Measurements from ENCODE around the gene ZNF274.
A peak's percentile ranks its signal among the peaks of the same experiment; 100 is the strongest.
"Not testable (repeated sequence)": the region's sequence is repeated elsewhere in the genome, so short reads cannot be mapped to it uniquely, and the experiment has no call there.

Gene ZNF274

DNA sequence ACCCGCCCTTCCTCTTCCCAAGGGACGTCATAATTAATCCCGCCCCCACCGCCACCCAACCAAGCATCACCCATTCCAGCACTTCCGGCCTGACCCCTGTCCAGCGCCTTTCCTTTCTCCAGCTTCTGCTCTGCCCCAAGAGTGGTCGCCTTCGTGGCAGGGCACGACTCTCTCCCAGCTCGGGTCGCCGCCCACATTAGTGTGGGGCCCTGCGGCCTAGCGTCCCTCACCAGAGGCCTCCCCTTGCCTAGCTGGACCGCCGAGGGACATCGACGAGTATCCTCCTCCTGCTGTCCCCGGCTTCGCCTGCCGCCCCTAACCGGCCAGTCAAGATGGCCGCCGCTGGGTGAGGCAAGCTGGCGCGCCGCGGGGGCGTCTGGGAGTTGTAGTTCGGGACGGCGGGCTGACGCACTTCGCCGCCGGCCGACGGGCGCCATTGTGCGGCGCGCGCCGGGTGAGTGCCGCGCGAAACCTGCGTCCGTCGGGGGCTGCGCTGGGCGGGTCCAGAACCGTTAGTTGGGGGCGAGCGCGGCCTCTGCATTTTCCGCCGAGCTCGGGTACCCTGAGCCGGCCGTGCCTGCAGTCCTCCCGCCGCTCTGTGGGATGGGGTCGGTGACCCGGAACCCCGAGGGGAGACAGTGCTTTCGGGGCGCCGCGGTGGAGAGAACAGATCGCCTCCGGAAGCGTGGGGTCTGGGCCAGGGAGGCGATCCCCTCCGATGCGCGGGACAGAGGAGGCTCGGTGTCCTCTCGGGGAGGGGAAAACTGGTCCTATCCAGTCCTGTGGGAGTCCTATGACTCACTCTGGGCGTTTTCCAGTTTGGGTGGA lies at the start of gene ZNF274:
TSS of gene ZNF274 (plus strand) at position 73 of the 828 bp plus-strand sequence. CDS start 905 bp downstream, outside the sequence.
- peak; percentile 81 for DNase-seq (ENCODE audit: low read depth, low spot score)
- H3K27ac ChIP-seq, result peak within 1 kb of the TSS; percentile 99

DNA sequence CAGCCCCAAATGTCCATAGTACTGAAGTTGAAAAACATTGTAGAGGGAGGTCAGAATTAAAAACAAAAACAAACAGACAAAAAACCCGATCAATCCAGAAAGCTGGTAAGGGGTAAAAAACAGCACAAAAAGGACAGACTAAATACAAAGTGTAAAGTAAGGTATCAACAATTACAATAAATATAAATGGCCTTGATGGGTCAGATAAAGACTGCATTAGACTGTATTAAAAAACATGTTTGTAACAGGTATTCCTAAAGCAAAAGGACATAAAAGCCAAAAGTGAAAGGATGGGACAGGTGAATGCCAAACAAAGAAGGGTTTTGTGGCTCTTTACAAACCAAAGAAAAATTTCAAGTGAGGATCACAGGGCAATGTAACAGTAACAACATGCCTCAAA lies 48.6 kb upstream of the ZNF274 start:
- no peak for DNase-seq (ENCODE audit: low read depth, low spot score)
- no peak overlapping the region for H3K27ac ChIP-seq

DNA sequence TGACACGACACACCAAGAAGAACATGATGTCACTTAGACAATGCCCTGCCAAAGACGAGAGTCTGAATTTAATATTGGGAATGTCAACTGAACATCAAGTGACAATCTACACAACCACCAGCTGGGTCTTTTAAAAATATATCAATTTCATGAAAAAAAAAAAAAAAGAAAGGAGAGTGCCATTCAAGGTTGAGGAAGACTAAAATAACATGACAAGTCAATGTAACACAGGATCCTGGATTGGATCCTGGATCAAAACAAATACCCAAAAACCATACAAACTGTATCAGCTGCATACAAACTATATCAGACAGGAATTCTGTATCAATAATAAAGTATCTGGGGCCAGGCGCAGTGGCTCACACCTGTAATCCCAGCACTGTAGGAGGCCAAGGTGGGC lies 37.0 kb upstream of the ZNF274 start:
- H3K27ac ChIP-seq, result no peak overlapping the region
- no peak for DNase-seq (ENCODE audit: low read depth, low spot score)

DNA sequence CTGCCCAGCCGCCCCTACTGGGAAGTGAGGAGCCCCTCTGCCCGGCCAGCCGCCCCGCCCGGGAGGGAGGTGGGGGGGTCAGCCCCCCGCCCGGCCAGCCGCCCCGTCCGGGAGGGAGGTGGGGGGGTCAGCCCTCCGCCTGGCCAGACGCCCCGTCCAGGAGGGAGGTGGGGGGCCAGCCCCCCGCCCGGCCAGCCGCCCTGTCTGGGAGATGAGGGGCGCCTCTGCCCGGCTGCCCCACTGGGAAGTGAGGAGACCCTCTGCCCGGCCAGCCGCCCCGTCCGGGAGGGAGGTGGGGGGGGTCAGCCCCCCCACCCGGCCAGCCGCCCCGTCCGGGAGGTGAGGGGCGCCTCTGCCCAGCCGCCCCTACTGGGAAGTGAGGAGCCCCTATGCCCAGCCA lies 35.4 kb upstream of the ZNF274 start:
- not testable (repeated sequence) for H3K27ac ChIP-seq; DNase-seq (ENCODE audit: low read depth, low spot score)

DNA sequence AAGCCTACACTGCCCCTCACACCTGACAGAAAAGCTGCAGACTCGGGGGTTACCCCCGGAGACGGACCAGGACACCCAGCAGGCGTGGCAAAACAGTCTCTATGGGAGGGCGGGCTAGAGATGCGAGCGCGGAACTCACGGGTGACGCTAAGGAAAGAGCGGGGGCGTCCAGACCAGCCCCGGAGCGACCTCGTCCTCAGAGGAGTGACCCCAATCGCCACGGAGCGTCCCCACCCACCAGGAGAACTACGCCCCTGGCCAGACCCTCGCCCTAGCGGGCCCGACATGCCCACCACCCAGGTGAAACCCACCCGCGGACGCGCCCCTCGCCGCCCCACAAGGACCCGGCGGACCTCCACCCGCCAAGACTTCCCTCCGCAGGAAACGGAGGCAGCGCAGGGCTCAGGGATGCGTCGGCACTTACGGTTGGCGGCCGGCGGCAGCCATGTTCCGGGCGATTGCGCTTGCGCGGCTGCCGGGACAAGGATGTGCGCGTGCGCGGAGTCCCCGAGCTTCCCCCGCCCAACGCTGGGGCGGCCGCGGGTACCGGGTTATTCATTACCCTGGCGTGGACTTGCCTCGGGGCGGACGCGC lies 32.4 kb upstream of the ZNF274 start, which contains the start of gene ZNF329:
TSS of gene ZNF329 (minus strand) at position 462 of the 594 bp plus-strand sequence. CDS start 21,286 bp downstream, outside the sequence.
- peak within 1 kb of the TSS; percentile 61 for H3K27ac ChIP-seq
- DNase-seq (ENCODE audit: low read depth, low spot score), result peak; percentile 22

DNA sequence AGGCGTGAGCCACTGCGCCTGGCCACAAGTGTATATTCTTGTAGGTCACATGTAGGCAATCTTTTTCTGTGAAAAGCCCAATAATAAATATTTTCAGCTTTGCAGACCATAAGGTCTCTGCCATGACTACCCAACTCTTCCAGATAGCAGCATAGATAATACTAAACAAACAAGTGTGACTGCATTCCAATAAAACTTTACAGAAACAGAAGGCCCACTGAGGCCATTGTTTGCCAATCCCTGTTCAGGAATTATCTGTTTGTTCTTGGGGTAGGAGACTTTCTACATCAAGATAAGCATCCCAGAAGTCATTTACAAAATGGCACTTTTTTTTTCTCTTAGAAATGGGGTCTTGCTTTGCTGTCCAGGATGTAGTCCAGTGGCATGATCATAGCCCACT lies 29.5 kb upstream of the ZNF274 start:
- no peak overlapping the region for H3K27ac ChIP-seq
- no peak for DNase-seq (ENCODE audit: low read depth, low spot score)

DNA sequence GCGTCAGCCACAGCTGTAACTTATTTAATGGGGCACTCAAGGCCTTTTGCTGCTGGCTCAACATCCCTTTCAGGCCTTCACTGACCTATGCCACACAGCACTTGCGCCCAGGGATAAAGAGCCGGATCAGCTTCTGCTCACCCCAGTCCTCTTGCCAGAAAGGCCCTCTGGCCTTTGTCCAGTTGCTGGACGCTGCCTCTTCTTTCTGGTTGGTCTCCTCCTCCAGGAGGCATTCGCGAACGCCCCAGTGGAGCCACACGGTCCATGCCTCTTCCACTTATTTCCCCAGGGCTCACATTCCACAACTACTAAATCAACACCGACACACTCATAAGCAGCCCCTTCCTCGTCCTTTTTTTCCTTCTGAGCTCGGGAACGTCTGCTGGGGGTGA lies 28.6 kb upstream of the ZNF274 start:
- peak overlapping the region; percentile 68 for H3K27ac ChIP-seq
- DNase-seq (ENCODE audit: low read depth, low spot score), result no peak

DNA sequence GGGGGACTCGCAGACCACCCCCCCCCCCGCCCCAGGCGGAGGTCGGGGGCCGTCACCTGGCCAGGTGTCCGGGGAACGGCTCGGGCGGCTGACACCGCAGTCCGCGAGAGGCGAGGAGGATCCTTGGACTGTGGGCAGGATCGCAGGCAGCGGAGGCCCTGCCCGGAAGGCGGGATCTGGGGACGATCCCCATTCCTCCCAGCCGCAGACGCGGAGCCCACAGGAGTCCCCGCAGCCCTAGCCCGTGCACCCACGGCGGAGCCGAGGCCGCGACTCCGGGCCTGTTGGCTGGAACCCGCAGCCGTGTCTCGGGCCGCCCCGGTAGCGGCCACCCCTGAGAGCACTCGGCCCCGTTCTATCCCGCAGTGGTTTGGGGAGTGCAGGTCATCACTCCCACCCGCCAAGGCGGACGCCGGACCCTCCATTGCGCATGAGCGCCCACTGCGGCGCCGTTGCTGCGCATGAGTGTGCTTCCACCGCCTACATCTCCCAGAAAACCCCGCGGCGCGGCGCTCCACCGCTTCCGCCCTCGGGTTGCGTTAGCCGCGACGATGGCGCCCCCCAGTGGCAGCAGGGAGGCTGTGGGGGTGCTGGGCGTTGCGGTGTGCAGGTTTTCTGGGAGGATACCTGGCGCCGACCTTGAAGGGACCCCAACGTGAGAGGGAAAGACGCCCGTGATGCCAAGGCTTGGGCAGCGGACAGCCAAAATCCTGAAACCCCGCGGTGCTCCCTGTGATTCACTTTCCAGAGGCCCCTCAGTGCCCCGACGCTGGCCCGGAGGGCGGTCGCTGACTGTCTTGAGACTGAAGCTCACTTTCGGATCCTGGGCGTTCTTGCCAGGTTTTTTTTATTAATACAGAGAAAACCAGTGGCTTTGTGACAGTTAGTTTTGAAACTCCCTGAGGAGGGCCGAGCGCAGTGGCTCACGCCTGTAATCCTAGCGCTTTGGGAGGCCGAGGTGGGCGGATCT lies 27.9 kb upstream of the ZNF274 start:
- H3K27ac ChIP-seq, result peak overlapping the region; percentile 68
- DNase-seq (ENCODE audit: low read depth, low spot score), result peak; percentile 73

DNA sequence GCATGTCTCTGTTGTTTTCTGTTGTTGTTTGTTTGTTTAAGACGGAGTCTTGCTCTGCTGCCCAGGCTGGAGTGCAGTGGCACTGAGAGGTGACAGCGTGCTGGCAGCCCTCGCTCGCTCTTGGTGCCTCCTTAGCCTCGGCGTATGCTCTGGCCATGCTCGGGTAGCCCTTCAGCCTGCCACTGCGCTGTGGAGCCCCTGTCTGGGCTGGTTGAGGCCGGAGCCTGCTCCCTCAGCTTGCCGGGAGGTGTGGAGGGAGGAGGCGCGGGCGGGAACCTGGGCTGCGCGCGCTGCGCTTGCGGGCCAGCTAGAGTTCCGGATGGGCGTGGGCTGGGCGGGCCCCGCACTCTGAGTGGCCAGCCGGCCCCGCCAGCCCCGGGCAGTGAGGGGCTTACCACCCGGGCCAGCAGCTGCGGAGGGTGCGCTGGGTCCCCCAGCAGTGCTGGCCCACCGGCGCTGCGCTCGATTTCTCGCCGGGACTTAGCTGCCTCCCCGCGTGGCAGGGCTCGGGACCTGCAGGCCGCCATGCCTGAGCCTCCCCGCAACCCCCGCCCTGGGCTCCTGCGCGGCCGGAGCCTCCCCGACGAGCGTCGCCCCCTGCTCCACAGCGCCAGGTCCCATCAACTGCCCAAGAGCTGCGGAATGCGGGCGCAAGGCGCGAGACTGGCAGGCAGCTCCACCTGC lies 25.7 kb upstream of the ZNF274 start:
- no peak for DNase-seq (ENCODE audit: low read depth, low spot score)
- no peak overlapping the region for H3K27ac ChIP-seq

DNA sequence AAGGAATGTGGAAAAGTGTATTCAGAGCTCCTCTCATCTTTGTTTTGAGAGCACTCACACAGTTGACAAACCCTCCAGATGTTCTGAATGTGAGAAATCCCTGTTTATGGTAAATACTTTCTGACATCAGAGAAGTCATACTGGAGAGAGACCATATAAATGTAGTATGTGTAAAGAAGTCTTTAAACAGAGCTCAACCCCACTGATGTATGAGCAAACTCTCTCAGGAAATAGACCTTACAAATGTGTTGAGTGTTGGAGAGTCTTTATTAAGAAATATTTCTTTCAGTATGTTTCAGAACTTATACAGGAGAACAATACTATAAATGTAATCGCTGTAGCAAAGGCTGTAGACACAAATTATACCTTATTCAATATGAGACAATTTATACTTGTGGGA lies 16.6 kb upstream of the ZNF274 start:
- no peak overlapping the region for H3K27ac ChIP-seq
- no peak for DNase-seq (ENCODE audit: low read depth, low spot score)

DNA sequence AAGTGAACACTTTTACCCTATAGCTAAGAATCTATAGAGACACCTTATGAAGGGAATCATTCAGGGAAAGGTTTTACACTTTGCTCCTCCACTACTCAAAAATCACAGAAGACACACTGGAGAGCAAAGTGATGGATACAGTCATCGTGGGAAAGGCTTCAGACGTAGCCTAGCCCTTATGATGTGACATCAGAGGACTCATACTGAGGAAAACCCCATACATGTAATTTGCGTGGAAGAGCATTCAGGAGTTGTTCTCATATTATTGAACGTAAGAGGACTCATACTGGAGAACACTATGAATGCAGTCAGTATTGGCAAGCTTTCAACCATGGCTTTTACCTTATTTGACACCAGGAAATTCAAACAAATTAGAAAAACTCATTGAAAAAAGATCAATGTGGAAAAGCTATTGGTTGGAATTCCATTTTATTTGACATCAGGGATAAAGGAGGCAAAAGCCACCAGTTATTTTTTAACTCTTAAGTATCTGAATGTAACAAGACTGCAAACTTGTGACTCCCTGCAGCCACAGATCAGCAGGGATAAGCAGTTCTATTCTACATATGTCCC lies 16.1 kb upstream of the ZNF274 start:
- DNase-seq (ENCODE audit: low read depth, low spot score), result no peak

DNA sequence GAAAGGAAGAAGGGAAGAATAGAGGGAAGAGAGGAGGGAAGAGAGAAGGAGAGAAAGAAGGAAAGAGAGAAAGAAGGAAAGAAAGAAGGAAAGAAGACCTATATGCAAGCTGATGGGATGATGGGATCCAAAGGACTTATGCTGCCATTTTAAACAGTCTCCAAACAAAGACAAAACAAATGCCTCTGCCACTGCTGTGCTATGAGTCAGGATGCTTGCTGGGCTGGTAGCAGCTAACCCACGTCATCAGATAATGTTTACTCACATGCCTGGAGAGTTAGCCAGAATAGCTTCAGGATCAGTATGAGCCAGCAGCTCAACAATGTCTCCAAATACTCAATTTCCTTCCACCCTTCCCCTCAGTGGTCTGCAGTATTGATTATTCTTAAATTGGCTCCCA lies 12.0 kb upstream of the ZNF274 start:
- no peak overlapping the region for H3K27ac ChIP-seq
- DNase-seq (ENCODE audit: low read depth, low spot score), result peak; percentile 50

More for the DNA sequence above, 16.1 kb upstream of the ZNF274 start:
- no peak overlapping the region for H3K27ac ChIP-seq

DNA sequence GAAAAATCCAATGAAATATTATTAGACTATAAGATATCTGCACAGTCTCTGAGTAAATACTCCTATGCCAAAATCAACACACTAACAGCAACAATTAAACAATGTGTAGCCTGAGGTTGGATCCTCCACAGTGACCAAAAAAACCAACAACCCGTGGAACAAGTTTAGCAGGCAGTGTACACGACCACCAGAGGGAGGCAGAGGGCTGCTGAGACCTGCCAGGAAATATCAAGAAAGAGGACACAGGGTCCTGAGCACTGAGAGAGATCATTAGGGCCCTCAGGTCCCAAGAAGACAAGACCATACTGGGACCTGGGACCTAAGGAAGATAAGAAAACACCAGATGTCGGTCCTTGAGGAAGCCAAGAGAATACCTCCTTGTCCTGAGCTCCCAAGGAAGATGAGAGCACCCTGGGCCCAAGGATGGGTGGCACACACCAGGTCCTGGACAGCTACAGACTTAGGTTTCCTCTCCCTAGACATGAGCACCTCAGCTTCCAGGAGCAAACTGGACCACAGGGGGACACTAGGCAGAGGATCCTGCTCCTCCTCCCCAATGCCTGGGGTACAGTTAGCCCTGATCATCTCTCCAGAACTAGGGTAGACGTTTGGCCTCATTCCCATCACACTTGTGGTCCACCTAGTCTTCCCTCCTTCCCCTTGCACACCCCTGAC lies 822 bp upstream of the ZNF274 start:
- DNase-seq (ENCODE audit: low read depth, low spot score), result peak; percentile 10
- H3K27ac ChIP-seq, result peak overlapping the region; percentile 99

DNA sequence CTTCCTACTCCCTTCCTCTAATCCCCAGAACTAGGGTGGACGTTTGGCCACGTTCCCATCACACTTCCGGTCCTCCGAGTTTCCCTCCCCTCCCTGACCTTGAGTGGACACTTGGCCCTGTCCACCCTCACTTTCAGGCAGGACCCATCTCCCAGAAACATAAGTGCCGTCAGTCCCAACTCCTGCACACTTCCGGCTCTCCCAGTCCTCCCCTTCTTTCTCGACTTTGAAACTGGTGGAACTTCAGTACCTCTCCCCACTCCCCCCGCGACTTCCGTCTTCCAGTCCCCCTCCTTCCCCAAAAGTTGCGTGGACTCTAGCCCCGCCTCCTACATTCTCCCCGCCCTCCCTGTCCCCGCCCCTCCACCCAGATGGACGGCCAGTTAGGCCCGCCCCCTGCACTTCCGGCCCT lies 278 bp upstream of the ZNF274 start:
- no peak for DNase-seq (ENCODE audit: low read depth, low spot score)
- peak overlapping the region; percentile 99 for H3K27ac ChIP-seq

DNA sequence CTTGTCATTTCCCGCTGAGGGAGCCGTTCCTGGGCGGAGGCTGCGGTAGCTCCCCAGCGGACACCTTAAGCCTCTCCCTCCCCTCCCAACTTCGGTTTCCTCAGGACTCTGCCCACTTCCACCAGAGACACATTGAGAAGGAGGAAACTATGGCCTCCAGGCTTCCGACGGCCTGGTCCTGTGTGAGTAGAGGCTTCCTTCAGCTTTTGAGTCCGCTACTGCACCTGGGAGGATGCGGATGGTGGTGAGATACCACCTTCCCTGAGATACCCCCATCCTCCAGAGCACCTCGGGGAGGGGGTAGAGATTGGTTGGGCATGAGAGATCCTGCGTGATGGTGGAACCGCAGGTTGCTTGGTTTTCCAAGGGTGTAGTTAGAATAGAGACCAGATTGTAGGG lies 955 bp downstream of the ZNF274 start:
- peak overlapping the region; percentile 99 for H3K27ac ChIP-seq
- peak; percentile 84 for DNase-seq (ENCODE audit: low read depth, low spot score)

DNA sequence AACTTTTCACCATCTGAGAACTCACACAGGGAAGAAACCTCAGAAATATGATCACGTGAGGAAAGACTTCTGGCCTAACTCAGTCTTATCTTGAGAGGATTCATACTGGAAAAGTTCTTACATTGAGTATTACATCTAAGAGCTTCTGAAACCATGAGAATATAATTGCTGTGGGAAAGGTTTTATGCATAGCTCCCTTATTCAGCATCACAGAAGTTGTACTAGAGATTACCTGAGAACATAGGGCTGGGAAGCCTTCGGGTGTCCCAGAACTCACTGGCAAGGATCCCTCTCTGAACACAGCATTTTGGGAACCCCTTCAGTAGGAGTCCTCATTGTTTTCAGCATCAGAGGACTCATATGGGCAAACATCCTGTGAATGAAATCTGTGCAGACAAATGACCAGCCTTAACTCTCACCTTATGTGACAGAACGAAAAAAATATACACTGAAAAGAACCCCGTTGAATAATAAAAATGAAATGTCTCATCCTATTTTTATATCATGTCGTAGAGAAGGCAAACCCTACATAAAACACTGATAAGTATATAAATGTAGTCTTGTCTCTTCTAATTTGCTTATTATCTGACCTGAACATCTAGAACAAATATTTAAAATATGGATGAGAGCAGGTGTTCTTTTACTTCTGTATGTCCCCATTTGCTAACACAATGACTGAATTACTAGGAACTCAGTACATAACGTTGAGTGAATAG lies 14.2 kb downstream of the ZNF274 start:
- H3K27ac ChIP-seq, result no peak overlapping the region
- no peak for DNase-seq (ENCODE audit: low read depth, low spot score)

DNA sequence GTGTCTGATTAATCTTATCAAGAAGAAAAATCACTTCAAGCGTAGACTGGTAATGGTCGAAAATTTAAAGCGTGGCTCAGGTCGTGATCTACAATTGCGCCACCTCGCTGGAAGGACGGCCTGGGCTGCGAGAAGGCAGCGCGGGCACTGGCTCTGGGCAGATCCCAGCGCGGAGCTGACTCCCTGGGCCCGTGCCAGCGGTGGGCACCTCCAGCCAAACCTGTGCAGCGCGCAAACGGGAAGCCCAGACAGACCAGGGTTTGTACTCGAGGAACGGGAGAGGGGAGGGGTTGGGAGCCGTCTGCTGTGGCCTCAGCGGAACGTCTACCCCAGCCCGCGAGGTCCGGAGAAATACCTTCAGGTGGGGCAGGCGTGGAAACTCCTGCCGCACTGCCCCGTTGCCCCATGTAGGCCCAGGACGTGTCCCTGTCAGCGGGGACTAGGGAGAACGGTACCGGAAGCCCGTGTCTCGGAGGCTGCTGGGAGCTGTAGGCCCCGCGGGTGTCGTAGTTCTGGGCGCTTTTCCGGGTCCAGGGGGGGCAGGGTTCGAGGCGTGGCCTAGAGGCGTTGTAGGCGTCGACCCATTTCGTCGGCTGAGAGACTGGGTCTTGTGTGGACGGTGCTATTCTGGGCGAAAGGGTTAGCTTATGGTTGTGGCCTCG lies 21.1 kb downstream of the ZNF274 start:
- no peak overlapping the region for H3K27ac ChIP-seq
- no peak for DNase-seq (ENCODE audit: low read depth, low spot score)

DNA sequence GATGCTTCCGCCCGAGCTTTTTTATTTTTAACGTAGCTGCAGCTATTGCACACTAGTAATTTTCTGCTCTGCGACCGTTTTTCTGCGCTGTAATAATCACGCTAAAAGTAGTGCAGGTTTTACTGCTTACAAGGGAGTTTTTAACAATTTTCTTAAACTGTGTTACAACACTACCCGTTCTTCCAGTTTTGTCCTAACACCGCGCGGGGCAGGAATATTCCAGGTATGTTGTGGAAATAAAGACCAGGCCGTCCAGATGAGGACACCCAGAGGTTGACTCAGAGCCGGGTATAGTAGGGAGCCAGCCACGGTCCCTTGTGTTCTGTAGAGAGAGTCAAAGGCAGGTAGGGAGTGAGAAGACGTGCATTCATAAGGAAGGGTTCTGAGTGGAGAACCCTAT lies 21.7 kb downstream of the ZNF274 start:
- no peak for DNase-seq (ENCODE audit: low read depth, low spot score)
- H3K27ac ChIP-seq, result no peak overlapping the region

Data from epithelial cell of prostate (primary cell).